Measurements from ENCODE around the gene ZFR2.

The ZFR2 gene

GRCh38 chr19:3873151-3873550 is 4.3 kb upstream of the ZFR2 start:
- DNase-seq (ENCODE audit: low read depth), result no peak

DNA sequence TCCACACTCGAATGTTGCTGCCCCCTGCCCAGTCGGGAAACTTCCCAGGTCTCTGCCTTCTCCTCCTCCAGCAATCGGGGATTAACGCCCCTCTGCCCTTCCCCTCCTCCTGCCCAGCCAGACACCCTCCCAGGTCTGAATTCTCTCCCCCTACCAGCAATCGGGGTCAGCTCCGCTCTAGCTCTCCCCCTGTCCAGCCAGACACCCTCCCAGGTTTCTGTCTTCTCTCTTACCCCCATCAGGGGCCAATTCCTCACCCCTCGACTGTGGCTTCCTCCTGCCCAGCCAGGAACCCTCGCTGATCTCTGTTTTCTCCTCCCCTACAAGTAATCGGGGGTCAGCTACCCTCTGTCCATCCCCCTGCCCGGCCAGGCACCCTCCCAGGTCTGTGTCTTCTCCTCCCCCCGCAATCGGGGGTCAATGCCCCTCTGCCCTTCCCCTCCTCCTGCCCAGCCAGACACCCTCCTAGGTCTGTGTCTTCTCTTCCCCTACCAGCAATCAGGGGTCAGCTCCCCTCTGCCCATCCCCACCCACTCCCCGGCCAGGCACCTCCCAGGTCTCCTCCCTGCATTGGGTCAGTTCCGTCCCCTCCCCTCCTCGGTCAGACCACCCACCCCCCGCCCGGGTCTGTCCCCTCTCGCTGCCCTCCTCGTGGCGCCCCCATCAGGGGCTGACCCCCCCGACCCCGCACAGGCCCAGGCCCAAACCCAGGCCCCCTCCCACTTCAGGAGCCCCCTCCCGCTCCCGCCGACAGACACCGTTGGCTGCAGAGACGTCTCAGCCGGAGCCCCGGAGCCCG is 668 bp downstream of the ZFR2 start:
- DNase-seq (ENCODE audit: low read depth), result no peak

- no peak for DNase-seq (ENCODE audit: low read depth)
Measured at GRCh38 chr19:3866910-3867638, 1.8 kb downstream of the ZFR2 start.

DNA sequence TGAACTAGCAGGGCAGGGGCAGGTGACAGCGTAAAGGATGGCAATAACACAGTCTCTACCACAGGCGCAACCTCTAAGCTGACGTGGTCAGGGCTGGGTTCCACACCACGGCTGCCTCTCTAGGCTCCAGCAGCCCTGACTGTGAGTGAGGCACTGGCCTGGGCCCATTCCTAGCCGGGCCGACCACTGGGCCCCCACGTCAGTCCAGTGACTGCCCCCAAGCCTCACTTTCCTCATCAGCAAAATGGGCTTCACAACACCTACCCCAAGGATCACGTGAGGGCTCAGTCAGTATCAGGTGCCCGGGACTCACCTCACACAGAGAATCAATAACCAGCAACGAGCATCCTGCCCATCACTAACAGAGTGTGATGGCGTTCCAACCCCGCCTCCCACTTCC is 5.2 kb downstream of the ZFR2 start:
- DNase-seq (ENCODE audit: low read depth), result no peak

DNA sequence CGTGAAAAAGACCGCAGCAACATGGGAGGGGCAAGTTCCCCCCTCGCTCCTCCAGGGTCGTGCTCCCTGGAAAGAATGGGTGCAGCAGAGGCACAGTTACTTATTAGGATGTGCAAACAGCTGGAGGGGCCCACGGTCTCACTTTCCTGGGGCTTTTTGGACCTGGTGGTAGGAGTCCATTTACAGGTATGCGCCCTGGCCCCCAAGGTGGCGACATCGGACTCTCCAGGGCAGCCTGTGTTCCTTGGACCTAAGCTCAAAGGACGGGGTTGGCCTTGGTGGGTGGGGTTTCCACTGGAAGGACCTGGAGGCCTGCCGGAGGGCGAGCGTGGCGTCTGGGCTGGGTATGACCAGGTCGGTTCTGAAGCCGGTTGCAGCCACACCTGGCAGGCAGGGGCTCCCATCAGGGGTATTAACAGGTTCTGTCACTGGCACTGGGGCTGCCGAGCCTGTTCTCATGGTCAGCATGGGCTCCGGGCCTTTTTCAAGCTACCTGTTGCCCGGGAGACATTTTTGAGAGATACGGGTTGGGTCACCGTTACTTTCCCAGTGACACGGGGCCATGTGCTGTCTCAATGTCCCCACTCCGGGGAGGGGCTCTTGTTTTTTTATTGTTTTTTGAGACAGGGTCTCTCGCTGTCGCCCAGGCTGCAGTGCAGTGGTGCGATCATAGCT is 5.9 kb downstream of the ZFR2 start:
- DNase-seq (ENCODE audit: low read depth), result no peak

DNA sequence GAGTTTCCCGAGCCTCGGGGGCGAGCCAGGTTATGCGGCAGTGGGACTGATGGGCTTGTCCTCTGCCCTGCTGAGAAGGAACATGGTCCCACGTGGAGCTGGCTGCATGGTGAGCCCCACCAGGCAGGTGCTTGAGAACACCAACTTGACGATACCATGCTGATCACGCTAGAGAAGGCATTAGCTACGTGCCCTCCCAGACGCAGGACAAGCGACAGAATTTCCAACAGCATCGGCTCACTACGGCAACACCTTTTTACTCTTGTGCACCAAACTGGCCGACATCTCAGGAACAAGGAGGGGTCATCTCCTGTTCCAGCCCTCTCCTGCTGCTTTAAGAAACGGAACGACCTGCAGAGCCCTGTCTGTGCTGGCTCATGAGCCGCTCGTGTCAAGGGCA is 8.3 kb downstream of the ZFR2 start:
- no peak for DNase-seq (ENCODE audit: low read depth)

GRCh38 chr19:3857449-3858003 is 11.3 kb downstream of the ZFR2 start:
- no peak for DNase-seq (ENCODE audit: low read depth)

- DNase-seq (ENCODE audit: low read depth), result no peak
Measured at GRCh38 chr19:3855320-3855719, 13.5 kb downstream of the ZFR2 start.

GRCh38 chr19:3852614-3853254 is 16.1 kb downstream of the ZFR2 start:
- peak; percentile 24 for DNase-seq (ENCODE audit: low read depth)

GRCh38 chr19:3852177-3852511 is 16.7 kb downstream of the ZFR2 start:
- no peak for DNase-seq (ENCODE audit: low read depth)

GRCh38 chr19:3851254-3852176 is 17.3 kb downstream of the ZFR2 start:
- no peak for DNase-seq (ENCODE audit: low read depth)

DNA sequence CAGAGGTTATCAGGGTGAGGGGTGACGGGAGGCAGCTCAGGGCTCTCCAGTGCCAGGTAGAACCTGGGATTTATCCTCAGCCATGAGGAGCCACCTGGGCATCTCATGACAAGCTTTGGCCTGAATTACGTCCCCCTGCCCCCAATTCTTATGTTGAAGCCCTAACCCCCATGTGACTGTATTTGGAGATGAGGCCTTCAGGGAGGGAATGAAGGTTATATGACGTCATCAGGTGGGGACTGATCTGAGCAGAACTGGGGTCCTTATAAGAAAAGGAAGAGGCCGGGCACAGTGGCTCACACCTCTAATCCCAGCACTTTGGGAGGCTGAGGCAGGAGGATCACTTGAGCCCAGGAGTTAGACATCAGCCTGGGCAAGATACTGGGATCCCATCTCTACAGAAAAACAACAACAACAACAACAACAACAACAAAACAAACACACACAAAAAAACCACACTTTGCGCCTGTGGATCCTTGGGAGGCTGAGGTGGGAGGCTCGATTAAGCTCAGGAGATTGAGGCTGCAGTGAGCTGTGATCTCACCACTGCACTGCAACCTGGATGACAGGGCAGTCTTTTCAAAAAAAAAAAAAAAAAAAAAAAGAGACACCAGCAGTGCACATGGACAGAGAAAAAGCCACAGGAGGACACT is 18.4 kb downstream of the ZFR2 start:
- DNase-seq (ENCODE audit: low read depth), result no peak

DNA sequence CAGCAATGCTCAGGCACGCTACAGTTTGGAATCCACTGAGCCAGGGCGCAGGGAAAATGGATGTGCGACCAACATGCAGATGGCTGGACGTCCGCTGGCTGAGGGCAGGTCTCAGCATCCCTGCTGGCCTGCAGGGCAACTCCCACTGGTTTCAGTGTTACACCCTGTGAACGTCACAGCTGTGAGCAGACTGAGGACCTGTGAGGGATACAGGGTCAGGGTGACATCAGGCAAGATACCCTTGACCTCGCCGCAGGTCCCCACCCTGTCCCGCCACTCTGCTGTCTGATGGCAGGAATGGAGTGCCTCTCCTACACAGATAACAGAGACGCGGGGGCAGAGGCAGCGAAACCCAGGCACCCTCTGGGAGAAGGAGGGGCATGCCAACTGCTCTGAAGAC is 19.1 kb downstream of the ZFR2 start:
- no peak for DNase-seq (ENCODE audit: low read depth)

DNA sequence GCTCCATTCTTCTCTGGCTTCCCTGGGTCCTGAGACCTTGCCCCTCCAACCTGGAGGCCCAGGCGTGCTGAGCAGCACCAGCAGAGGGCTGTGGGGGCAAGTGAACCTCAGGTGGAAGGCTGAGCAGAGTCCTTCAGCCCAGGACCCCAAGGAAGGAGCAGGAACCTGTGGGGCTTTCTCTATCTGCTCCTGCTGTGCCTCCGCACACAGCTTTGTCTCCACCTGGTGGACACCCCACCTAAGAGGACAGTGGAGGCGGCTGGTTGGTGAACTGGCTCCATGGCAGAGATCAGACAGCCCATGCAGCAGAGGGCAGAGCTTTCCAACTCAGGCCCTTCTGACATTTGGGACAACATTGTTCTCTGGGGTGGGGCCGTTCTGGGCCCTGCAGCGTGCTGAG is 19.7 kb downstream of the ZFR2 start:
- peak; percentile 42 for DNase-seq (ENCODE audit: low read depth)

- no peak for DNase-seq (ENCODE audit: low read depth)
Measured at GRCh38 chr19:3844596-3844995, 24.2 kb downstream of the ZFR2 start.

GRCh38 chr19:3842948-3843347 is 25.9 kb downstream of the ZFR2 start:
- DNase-seq (ENCODE audit: low read depth), result no peak

GRCh38 chr19:3840804-3841203 is 28.0 kb downstream of the ZFR2 start:
- no peak for DNase-seq (ENCODE audit: low read depth)

DNA sequence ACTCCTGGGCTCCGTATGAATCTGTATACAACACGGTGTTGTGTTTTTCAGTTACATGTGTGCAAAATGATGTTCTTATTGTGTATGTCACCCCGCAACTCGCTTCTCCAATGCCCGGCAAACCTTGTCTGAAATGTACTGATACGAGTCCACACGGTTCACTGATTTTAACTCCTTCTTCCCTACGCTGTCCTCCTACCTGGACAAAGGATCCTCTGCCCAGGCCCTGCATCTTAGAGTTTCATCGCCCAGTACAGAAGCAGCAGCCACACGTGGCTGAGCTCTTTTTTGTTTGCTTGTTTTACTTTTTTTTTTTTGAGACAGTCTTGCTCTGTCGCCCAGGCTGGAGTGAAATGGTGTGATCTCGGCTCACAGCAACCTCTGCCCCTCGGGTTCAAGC is 28.9 kb downstream of the ZFR2 start:
- DNase-seq (ENCODE audit: low read depth), result no peak

DNA sequence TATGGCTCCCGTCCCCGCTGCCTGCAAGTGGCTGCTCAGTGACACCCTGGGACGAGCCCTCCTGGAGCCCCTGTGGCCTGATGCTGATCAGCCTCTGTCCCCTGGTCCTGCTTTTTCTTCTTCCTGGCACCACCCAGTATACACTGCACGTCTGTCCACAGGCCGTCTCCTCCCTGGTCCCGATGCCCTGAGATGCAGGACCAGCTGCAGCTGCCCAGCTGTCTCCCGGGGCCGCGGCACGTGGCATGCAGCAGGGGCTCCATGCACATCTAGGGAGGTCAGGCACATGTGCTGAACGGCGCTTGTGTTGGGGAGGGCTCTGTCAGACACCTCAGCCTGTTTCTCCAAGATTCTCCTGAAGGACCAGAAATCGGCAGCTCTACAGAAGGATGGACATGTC is 30.2 kb downstream of the ZFR2 start:
- DNase-seq (ENCODE audit: low read depth), result no peak

DNA sequence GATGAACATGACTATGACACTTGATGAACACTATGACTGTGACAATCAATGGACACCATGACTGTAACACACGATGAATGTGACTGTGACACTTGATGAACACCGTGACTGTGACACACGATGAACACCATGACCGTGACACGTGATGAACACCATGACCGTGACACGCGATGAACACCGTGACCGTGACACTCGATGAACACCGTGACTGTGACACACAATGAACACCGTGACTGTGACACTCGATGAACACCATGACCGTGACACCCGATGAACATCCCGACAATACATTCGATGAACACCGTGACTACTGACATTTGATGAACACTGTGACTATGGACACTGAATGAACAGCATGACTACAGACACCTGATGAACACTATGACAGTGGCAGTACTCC is 30.9 kb downstream of the ZFR2 start:
- DNase-seq (ENCODE audit: low read depth), result no peak

GRCh38 chr19:3837332-3837731 is 31.5 kb downstream of the ZFR2 start:
- DNase-seq (ENCODE audit: low read depth), result no peak

All from stimulated activated CD8-positive, alpha-beta memory T cell treated with anti-CD3 and anti-CD28 coated beads, Interleukin-4, amount 100 ng/mL, for 24 hours (primary cell).